ENCODE results near the gene NFAT5.
A peak's percentile ranks its signal among the peaks of the same experiment; 100 is the strongest.
"Not testable (repeated sequence)": the region's sequence is repeated elsewhere in the genome, so short reads cannot be mapped to it uniquely, and the experiment has no call there.

NFAT5 gene

DNA sequence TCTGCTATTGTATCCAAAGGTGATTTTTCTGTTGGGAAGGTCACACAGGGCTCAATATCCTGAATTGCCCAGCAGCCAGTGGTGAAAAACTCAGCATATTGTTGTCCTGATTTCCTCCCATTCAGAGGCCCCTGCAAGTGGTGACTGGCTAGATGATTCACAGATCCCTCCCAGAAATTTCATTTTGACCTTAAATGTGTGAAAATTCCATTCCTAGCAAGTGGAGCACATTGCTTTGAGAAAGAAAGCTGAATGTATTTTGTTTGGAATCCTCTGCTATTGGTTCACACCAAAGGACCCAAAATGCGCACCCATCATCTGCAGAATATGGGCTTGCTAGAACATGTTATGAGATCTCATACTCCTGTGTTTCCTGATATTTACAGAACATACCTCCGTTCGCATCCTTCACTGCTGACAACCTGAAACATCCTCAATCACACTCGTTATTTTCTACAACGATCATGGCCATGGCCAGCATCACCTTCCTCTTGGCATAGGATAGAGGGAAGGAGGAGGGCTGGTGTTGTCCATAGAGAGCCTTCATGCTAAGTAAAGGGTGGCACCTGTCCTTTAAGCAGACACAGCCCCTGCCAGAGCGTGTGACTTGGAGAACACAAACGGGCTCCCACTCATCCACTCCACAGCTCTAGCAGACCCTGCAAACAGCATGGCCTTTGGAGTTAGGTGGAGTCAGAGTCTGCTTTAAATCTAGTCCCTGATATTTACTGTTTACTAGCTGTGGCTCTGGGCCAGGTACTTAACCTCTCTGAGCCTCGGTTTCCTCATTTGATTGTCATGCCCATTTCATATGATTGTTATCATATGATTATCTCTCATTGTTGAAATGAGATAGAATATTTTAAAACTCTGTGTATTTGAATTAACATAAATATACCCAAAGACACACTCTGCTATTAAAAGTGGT lies 30.4 kb upstream of the NFAT5 start:
- Mint-ChIP-seq H3K27ac (no peak overlapping the region), H3K36me3 (ENCODE audit: low read depth) (no peaks in the 10 kb centered on the region), H3K9me3 (no peaks in the 10 kb centered on the region), H3K4me1 (ENCODE audit: low read depth) (peaks cover 34% of the 10 kb centered on the region), H3K27me3 (no peaks in the 10 kb centered on the region), H3K4me3 (no peak overlapping the region)
- no peak for DNase-seq

- no peaks in the 10 kb centered on the region for H3K36me3 Mint-ChIP-seq (ENCODE audit: low read depth)
- no peak overlapping the region for H3K27ac Mint-ChIP-seq
- H3K4me1 Mint-ChIP-seq (ENCODE audit: low read depth), result peaks cover 20% of the 10 kb centered on the region
- no peaks in the 10 kb centered on the region for H3K27me3 Mint-ChIP-seq
- DNase-seq, result no peak
- no peak overlapping the region for H3K4me3 Mint-ChIP-seq
- no peaks in the 10 kb centered on the region for H3K9me3 Mint-ChIP-seq
Observed at GRCh38 chr16:69537706-69538080, 28.1 kb upstream of the NFAT5 start.

DNA sequence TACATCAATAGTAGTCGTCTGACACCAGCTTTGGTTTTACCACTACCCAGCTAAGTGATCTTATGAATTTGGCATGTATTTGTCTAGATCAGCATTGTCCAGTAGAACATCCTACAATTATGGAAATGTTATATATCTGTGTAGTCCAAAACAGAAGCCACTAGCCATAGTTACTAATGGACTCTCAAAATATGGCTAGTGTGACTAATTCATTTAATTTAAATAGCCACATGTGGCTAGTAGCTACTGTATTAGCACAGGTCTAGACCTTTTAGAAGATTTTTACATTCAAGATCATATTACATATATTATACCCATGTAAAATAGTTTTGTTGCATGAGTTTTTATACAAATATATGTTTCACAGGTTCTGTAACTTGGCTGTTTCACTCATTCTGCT lies 27.0 kb upstream of the NFAT5 start:
- no peak overlapping the region for H3K4me3 Mint-ChIP-seq
- no peak overlapping the region for H3K27ac Mint-ChIP-seq
- no peaks in the 10 kb centered on the region for H3K27me3 Mint-ChIP-seq
- H3K9me3 Mint-ChIP-seq, result no peaks in the 10 kb centered on the region
- H3K4me1 Mint-ChIP-seq (ENCODE audit: low read depth), result peaks cover 16% of the 10 kb centered on the region
- H3K36me3 Mint-ChIP-seq (ENCODE audit: low read depth), result no peaks in the 10 kb centered on the region
- DNase-seq, result no peak

GRCh38 chr16:69542974-69543373 lies 22.8 kb upstream of the NFAT5 start:
- DNase-seq, result no peak
- Mint-ChIP-seq H3K9me3 (no peaks in the 10 kb centered on the region), H3K4me3 (no peak overlapping the region), H3K36me3 (ENCODE audit: low read depth) (no peaks in the 10 kb centered on the region), H3K27ac (no peak overlapping the region), H3K4me1 (ENCODE audit: low read depth) (peaks cover 3% of the 10 kb centered on the region), H3K27me3 (no peaks in the 10 kb centered on the region)

DNA sequence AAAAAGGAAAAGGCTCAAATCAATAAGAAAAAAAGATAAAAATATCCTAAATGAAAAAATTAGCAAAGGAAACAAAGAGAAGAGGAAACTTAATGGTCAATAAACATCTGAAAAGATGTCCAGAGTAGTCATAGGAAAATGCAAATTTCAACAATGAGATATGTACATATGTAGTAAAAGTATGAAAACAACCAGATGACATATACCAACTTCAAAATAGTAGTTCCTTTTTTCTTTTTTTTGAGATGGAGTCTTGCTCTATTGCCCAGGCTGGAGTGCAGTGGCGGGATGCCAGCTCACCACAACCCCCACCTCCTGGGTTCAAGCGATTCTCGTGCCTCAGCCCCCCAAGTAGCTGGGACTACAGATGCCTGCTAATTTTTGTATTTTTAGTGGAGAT lies 21.7 kb upstream of the NFAT5 start:
- DNase-seq, result no peak
- Mint-ChIP-seq H3K36me3 (ENCODE audit: low read depth) (no peaks in the 10 kb centered on the region), H3K27me3 (no peaks in the 10 kb centered on the region), H3K4me1 (ENCODE audit: low read depth) (peaks cover 3% of the 10 kb centered on the region), H3K9me3 (no peaks in the 10 kb centered on the region), H3K27ac (no peak overlapping the region), H3K4me3 (no peak overlapping the region)

DNA sequence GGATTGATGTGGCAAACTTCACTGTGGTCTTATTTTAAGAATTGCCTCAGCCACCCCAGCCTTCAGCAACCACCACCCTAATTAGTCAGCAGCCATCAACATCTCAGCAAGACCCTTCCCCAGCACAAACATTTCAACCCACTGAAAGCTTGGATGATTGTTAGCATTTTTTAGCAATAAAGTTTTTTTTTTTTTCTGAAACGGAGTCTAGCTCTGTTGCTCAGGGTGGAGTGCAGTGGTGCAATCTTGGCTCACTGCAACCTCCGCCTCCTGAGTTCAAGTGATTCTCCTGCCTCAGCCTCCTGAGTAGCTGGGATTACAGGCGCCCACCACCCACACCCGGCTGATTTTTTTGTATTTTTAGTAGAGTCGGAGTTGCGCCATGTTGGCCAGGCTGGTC lies 19.1 kb upstream of the NFAT5 start:
- not testable (repeated sequence) for H3K4me3 Mint-ChIP-seq; H3K9me3 Mint-ChIP-seq; DNase-seq; H3K36me3 Mint-ChIP-seq (ENCODE audit: low read depth); H3K27me3 Mint-ChIP-seq; H3K4me1 Mint-ChIP-seq (ENCODE audit: low read depth); H3K27ac Mint-ChIP-seq

GRCh38 chr16:69553332-69553731 lies 12.4 kb upstream of the NFAT5 start:
- no peak overlapping the region for H3K27ac Mint-ChIP-seq
- no peak for DNase-seq
- no peaks in the 10 kb centered on the region for H3K27me3 Mint-ChIP-seq
- H3K4me1 Mint-ChIP-seq (ENCODE audit: low read depth), result peaks cover 17% of the 10 kb centered on the region
- peaks cover 2% of the 10 kb centered on the region for H3K9me3 Mint-ChIP-seq
- no peaks in the 10 kb centered on the region for H3K36me3 Mint-ChIP-seq (ENCODE audit: low read depth)
- H3K4me3 Mint-ChIP-seq, result no peak overlapping the region

DNA sequence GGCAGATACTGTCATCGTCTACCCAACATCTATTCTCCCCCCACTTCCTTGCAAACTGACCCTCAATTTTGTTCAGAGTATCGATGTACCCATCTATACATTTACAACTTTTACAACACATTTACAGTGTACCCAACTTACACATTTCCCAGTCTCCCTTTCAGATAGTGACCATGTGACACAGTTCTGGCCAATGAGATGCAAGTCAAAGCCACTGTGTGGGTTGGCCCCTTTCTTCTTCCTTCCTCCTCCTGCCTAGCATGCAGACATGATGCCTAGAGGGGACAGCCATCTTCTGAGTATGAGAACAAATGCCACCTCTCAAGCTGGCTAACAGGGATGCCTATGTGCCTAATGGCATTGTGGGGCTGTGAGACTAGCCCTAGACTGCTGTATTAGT lies 11.3 kb upstream of the NFAT5 start:
- H3K27ac Mint-ChIP-seq, result no peak overlapping the region
- no peak for DNase-seq

GRCh38 chr16:69555437-69555836 lies 10.3 kb upstream of the NFAT5 start:
- H3K4me1 Mint-ChIP-seq (ENCODE audit: low read depth), result peaks cover 19% of the 10 kb centered on the region
- no peak overlapping the region for H3K4me3 Mint-ChIP-seq
- no peaks in the 10 kb centered on the region for H3K36me3 Mint-ChIP-seq (ENCODE audit: low read depth)
- DNase-seq, result no peak
- no peak overlapping the region for H3K27ac Mint-ChIP-seq
- no peaks in the 10 kb centered on the region for H3K27me3 Mint-ChIP-seq
- H3K9me3 Mint-ChIP-seq, result peaks cover 2% of the 10 kb centered on the region

More for the DNA sequence above, 11.3 kb upstream of the NFAT5 start:
- H3K36me3 Mint-ChIP-seq (ENCODE audit: low read depth), result no peaks in the 10 kb centered on the region
- H3K27me3 Mint-ChIP-seq, result no peaks in the 10 kb centered on the region
- peaks cover 19% of the 10 kb centered on the region for H3K4me1 Mint-ChIP-seq (ENCODE audit: low read depth)
- H3K9me3 Mint-ChIP-seq, result peaks cover 2% of the 10 kb centered on the region
- H3K4me3 Mint-ChIP-seq, result no peak overlapping the region

DNA sequence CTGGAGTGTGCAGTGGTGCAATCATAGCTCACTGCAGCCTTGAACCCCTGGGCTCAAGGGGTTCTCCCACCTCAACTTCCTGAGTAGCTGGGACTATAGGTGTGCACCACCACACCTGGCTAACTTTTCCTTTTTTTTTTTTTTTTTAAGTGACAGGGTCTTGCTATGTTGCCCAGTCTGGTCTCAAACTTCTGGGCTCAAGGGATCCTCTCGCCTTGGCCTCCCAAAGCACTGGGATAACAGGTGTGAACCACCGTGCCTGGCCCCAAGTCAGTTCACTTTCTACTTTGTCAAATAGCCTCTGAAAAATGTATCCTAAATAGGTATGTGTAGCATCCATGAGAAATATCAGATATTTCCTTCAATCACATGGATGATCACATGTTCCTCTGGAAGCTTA lies 9.9 kb upstream of the NFAT5 start:
- no peak overlapping the region for H3K4me3 Mint-ChIP-seq
- peaks cover 2% of the 10 kb centered on the region for H3K9me3 Mint-ChIP-seq
- H3K36me3 Mint-ChIP-seq (ENCODE audit: low read depth), result no peaks in the 10 kb centered on the region
- no peak overlapping the region for H3K27ac Mint-ChIP-seq
- no peaks in the 10 kb centered on the region for H3K27me3 Mint-ChIP-seq
- H3K4me1 Mint-ChIP-seq (ENCODE audit: low read depth), result peaks cover 22% of the 10 kb centered on the region
- DNase-seq, result no peak

GRCh38 chr16:69559164-69559563 lies 6.6 kb upstream of the NFAT5 start:
- no peak for DNase-seq
- Mint-ChIP-seq H3K4me3 (no peak overlapping the region), H3K36me3 (ENCODE audit: low read depth) (no peaks in the 10 kb centered on the region), H3K9me3 (no peaks in the 10 kb centered on the region), H3K4me1 (ENCODE audit: low read depth) (peaks cover 47% of the 10 kb centered on the region), H3K27ac (no peak overlapping the region), H3K27me3 (no peaks in the 10 kb centered on the region)

GRCh38 chr16:69561367-69561766 lies 4.4 kb upstream of the NFAT5 start:
- H3K36me3 Mint-ChIP-seq (ENCODE audit: low read depth), result peaks cover 10% of the 10 kb centered on the region
- H3K27ac Mint-ChIP-seq, DNase-seq, H3K4me3 Mint-ChIP-seq, H3K9me3 Mint-ChIP-seq, H3K27me3 Mint-ChIP-seq: not testable (repeated sequence)
- peaks cover 36% of the 10 kb centered on the region for H3K4me1 Mint-ChIP-seq (ENCODE audit: low read depth)

DNA sequence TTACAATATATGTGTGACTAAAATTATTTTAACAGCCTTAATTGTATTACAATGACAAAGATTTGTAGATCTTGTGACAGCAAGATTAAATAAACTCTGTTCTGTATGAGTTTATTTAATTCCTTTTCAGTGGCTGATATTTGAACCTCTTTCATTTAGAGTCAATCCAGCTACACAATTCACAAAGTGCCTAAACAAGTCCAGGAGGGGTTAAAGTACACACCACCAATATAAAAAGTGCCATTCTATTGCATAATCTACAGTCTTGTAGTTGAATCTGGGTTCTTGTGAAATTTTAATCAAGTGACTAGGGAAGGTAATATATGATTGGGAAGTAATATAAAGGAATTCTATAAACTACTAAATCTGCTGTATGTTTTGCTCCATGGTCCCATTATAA lies 3.9 kb upstream of the NFAT5 start:
- Mint-ChIP-seq H3K4me3 (no peak overlapping the region), H3K9me3 (no peaks in the 10 kb centered on the region), H3K27ac (no peak overlapping the region), H3K4me1 (ENCODE audit: low read depth) (peaks cover 36% of the 10 kb centered on the region), H3K36me3 (ENCODE audit: low read depth) (peaks cover 14% of the 10 kb centered on the region), H3K27me3 (no peaks in the 10 kb centered on the region)
- no peak for DNase-seq

DNA sequence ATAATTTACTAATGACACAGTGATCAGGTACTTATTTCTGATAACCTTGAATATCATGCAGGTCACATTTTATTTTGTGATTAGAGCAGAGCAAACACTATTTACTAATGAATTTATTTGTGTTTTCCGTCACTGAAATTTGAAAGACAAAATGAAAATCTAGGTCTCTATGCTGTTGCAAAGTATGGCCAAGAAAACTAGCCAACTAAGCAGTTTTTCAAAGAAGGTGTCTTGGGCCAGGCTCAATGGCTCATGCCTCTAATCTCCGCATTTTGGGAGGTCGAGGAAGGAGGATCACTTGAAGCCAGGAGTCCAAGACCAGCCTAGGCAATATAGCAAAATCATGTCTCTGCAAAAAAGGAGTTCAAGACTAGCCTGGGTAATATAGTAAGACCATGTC lies 3.0 kb upstream of the NFAT5 start:
- peaks cover 41% of the 10 kb centered on the region for H3K4me1 Mint-ChIP-seq (ENCODE audit: low read depth)
- H3K27ac Mint-ChIP-seq, result peak overlapping the region; percentile 40
- no peaks in the 10 kb centered on the region for H3K27me3 Mint-ChIP-seq
- H3K36me3 Mint-ChIP-seq (ENCODE audit: low read depth), result peaks cover 23% of the 10 kb centered on the region
- no peaks in the 10 kb centered on the region for H3K9me3 Mint-ChIP-seq
- no peak for DNase-seq
- no peak overlapping the region for H3K4me3 Mint-ChIP-seq

GRCh38 chr16:69563605-69564580 lies 1.9 kb upstream of the NFAT5 start:
- Mint-ChIP-seq H3K4me3 (peak overlapping the region; percentile 86), H3K9me3 (no peaks in the 10 kb centered on the region), H3K4me1 (ENCODE audit: low read depth) (peaks cover 47% of the 10 kb centered on the region), H3K36me3 (ENCODE audit: low read depth) (peaks cover 32% of the 10 kb centered on the region), H3K27ac (peak overlapping the region; percentile 100), H3K27me3 (no peaks in the 10 kb centered on the region)
- DNase-seq, result peak; percentile 60
